HUES6 (cell line): ENCODE measurements around the gene KCNH6.

Source experiments
- H3K27ac ChIP-seq: 2 replicates; pipeline ENCODE4 v1.7.0; 2013; ENCODE audit warnings: low read depth, mild to moderate bottlenecking, low read length, inconsistent platforms
- H3K27me3 ChIP-seq: 2 replicates; pipeline ENCODE4 v1.6.1; 2013; ENCODE audit warnings: low read length; ENCODE audit not compliant: control insufficient read depth, insufficient read depth
- H3K36me3 ChIP-seq: 2 replicates; pipeline ENCODE4 v1.6.1; 2013; ENCODE audit warnings: low read length; ENCODE audit not compliant: control insufficient read depth, insufficient read depth
- H3K4me1 ChIP-seq: 2 replicates; pipeline ENCODE4 v1.6.1; 2013; ENCODE audit warnings: low read length; ENCODE audit not compliant: control insufficient read depth, insufficient read depth
- H3K4me3 ChIP-seq: 2 replicates; pipeline ENCODE4 v1.5.1; 2013; ENCODE audit warnings: low read depth, low read length
- H3K9ac ChIP-seq: one replicate; pipeline ENCODE4 v1.6.1; 2013; ENCODE audit warnings: mild to moderate bottlenecking, low read length
- H3K9me3 ChIP-seq: 2 replicates; pipeline ENCODE4 v1.6.1; 2013; ENCODE audit warnings: low read depth, low read length; ENCODE audit not compliant: control insufficient read depth, insufficient read depth

The KCNH6 gene

DNA sequence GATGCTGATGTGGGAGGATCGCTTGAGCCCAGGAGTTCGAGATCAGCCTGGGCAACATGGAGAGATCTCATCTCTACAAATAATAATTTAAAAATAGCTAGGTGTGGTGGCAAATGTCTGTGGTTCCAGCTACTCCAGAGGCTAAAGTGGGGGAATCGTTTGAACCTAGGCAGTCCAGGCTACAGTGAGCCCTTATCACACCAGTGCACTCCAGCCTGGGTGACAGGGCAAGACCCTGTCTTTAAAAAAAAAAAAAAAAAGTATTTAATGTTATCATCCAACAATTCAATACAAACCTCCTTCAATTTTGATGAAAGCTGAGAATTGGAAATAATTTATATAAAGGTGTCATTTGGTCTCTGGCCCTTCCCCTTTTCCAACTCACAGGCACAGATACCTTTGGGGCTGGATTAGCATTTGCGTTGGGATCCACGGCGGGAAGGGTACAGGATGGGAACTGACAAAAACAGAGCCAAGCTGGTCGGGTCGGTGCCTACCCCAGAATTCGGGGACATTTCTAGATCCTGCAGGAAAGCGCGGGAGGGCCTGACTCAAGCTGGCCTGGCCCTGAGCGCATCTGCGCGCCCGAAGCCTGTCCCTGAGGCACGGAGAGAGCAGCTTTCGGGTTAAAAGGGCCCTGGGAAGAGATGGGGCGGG lies 26.3 kb downstream of the KCNH6 start:
- Histone ChIP-seq H3K9ac (peak overlapping the region; percentile 78), H3K27ac (no peak overlapping the region), H3K27me3 (no peaks in the 10 kb centered on the region), H3K4me3 (peak overlapping the region; percentile 91), H3K9me3 (no peaks in the 10 kb centered on the region), H3K4me1 (peaks cover 11% of the 10 kb centered on the region), H3K36me3 (no peaks in the 10 kb centered on the region)

DNA sequence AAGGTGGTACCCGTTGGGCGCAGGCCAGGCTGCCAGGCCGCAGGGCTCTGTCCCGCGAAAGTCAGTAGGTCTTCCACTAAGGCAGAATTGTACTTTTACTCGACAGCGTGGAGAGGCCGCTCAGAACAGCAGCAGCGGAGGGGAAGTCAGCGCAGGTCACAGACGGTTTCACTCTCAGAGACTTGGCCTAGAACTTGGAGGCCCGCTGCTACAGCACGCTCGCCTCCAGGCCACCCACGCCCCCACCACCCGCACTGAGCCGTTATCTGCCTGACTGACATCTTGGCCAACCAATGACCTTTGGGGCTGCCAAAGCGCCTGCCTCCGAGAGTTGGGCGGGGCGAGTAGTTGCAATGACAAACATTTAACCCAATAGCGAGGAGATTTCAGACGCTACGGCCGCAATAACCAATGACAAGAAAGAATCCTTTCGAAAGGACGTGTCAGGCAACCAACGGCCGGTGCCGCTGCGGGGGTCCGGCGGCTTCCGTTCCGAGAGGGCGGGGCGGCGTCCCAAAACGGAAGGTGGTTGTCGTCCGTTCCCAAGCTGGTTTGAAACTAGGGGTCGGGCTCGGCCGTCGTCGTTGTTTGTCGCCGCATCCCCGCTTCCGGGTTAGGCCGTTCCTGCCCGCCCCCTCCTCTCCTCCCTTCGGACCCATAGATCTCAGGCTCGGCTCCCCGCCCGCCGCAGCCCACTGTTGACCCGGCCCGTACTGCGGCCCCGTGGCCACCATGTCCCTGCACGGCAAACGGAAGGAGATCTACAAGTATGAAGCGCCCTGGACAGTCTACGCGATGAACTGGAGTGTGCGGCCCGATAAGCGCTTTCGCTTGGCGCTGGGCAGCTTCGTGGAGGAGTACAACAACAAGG lies 27.0 kb downstream of the KCNH6 start, which contains the start of gene DCAF7:
TSS of gene DCAF7 (plus strand) at position 532 of the 871 bp plus-strand sequence. CDS start at position 733, 201 bp downstream.
- Histone ChIP-seq H3K9ac (peak within 1 kb of the TSS; percentile 83), H3K27me3 (no peaks in the 10 kb centered on the region), H3K36me3 (no peaks in the 10 kb centered on the region), H3K4me3 (peak within 1 kb of the TSS; percentile 91), H3K27ac (peak within 1 kb of the TSS; percentile 35; the same call in 1 of the 2 replicates), H3K4me1 (peaks cover 8% of the 10 kb centered on the region), H3K9me3 (no peaks in the 10 kb centered on the region)

DNA sequence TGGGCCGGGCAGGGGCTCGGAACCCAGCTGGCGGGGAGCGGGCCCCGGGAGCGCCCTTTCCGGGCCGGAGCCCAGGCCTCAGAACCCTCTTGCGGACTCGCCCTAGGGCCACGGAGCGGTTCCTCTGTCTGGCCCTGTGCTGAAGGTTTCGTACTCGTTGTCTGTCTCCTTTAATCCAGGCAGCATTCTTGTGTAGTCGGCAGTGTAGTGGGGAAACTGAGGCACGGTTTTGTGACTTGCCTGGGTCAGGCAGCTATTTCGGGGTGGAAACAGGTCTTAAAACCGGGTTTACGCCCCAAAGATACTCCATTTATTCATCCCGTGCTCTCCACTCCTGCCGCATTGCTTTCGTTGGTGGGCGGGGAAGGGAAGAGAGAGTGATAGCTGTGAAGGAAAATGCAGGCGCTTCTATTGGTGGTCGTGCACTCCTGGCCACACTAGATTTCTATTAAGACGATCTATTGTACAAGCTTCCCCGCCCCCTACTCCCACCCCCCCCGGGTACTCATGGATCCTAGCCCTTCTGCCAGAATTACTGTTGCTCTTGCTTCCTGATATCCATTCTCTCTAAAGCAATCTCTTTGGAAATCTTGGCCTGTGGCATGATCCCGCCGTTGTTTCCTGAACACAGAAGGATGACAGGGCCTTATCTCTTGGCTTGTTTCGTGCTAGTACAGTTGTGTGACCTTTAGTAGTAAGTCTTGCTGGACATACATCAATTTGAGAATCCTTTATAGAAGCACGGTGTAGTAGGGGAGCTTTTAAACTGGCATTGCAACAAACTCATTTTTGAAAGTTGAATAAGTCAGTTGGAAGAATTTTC lies 27.9 kb downstream of the KCNH6 start:
- Histone ChIP-seq H3K27ac (peak overlapping the region; percentile 35; the same call in 1 of the 2 replicates), H3K27me3 (no peaks in the 10 kb centered on the region), H3K9ac (peak overlapping the region; percentile 83), H3K9me3 (no peaks in the 10 kb centered on the region), H3K4me1 (peaks cover 8% of the 10 kb centered on the region), H3K36me3 (peaks cover 2% of the 10 kb centered on the region; the same call in 1 of the 2 replicates), H3K4me3 (peak overlapping the region; percentile 91)

DNA sequence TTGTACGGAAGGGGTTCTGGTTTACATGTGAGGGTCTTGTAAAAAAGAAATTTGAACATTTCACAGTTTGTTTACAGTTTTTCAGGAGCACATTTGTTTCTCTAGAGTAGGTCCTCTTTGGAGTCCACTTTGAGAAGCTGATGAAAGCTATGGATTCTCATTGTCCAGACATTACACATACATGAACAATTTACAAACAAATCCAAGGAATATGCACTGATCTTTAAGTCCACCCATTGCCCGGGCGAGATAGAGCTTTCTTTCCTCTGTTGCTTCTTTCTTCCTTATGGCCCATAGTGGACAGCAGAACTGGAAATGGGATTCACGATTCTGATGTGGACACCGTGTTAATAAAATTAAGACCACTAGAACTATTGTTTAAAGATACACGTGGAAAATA lies 29.1 kb downstream of the KCNH6 start:
- Histone ChIP-seq H3K9me3 (peaks cover 6% of the 10 kb centered on the region; the same call in 1 of the 2 replicates), H3K27ac (no peak overlapping the region), H3K27me3 (no peaks in the 10 kb centered on the region), H3K4me3 (peak overlapping the region; percentile 91), H3K9ac (no peak overlapping the region), H3K36me3 (peaks cover 3% of the 10 kb centered on the region; the same call in 1 of the 2 replicates), H3K4me1 (peaks cover 8% of the 10 kb centered on the region)

DNA sequence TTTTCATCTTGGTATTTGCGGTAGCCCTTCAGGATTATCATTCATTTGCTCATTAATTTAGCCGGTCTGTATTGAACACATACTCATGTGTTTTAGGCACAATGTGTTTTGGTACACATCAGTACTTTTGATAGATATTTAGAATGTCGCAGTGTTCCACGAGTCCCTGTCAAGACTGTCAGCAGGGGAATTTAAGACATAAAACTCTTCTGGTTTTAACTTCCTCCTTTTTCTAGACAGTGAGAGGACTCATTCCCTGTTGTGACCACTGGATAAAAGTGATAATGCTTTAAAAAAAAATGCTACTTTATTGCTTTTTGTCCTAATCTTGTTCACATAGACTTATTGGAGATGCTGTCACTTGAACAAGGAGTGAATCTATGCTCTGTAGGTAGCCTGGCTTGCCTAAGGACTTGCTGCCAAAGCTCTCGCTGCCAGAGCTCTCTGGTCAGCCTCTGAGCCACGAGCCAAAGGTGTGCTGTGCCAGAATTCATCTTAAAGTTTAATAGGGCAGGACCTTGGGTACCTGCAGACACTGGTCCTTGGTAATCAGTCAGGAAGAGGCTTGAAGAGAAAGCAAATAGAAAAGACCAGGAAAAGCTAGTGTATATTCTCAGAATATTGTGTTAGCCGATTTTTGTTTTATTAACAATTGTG lies 32.5 kb downstream of the KCNH6 start:
- peaks cover 7% of the 10 kb centered on the region; the same call in 1 of the 2 replicates for H3K36me3 ChIP-seq
- no peak overlapping the region for H3K4me3 ChIP-seq
- H3K9ac ChIP-seq, result no peak overlapping the region
- peaks cover 8% of the 10 kb centered on the region for H3K4me1 ChIP-seq
- H3K9me3 ChIP-seq, result peaks cover 6% of the 10 kb centered on the region; the same call in 1 of the 2 replicates
- no peaks in the 10 kb centered on the region for H3K27me3 ChIP-seq
- H3K27ac ChIP-seq, result no peak overlapping the region

DNA sequence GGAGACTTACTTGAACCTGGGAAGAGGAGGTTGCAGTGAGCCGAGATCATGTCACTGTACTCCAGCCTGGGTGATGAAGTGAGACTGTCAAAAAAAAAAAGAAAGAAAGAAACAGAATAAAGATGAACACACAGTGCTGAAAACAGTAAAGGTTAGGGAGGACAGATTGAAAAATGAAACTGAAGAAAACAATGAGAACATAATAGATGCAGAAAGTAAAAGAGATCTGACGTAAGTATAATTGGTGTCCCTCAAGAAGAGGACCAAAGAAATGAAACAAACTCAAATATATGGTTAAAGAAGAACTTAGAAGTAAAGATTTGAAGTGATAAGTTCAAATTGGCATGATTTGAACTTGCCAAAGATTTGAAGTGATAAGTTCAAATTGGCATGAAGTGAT lies 34.3 kb downstream of the KCNH6 start:
- Histone ChIP-seq H3K27ac (no peak overlapping the region), H3K9ac (no peak overlapping the region), H3K9me3 (peaks cover 6% of the 10 kb centered on the region; the same call in 1 of the 2 replicates), H3K27me3 (no peaks in the 10 kb centered on the region), H3K36me3 (peaks cover 7% of the 10 kb centered on the region; the same call in 1 of the 2 replicates), H3K4me1 (peaks cover 4% of the 10 kb centered on the region), H3K4me3 (no peak overlapping the region)

DNA sequence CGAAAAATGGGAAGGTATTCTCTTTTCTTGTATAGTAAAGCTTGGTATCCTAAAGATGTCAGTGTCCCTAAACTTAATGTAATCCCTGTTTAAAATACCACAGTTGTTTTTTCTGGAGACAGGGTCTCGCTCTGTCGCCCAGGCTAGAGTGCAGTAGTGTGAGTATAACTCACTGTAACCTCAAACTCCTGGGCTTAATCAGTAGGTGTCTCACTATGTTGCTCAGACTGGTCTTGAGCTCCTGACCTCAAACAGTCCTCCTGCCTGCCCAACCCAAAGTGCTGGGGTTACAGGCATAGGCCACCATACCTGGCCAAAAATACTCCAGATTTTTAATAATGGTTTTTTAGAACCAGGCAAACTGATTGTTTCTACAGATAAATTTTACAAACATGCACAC lies 35.3 kb downstream of the KCNH6 start:
- Histone ChIP-seq H3K9me3 (peaks cover 6% of the 10 kb centered on the region; the same call in 1 of the 2 replicates), H3K4me1 (no peaks in the 10 kb centered on the region), H3K27ac (no peak overlapping the region), H3K27me3 (no peaks in the 10 kb centered on the region), H3K36me3 (peaks cover 7% of the 10 kb centered on the region; the same call in 1 of the 2 replicates), H3K9ac (no peak overlapping the region), H3K4me3 (no peak overlapping the region)

DNA sequence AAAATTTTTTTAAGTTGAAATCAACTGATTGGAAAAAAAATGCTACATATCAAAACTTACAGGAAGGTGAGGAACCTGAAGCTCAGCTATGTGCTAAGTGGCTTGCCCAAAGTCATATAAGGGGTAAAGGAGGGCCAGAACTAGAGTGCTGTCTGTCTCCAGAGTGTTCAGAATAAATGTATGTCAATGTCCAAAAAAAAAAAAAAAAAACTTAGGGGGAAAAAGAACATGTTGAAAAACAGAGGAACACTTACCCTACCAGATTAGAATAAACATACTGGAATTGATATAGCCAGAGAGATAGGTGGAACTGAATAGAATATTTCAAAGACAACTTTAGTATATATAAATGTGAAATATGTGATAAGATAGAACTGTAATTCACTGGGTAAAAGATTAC lies 38.7 kb downstream of the KCNH6 start:
- Histone ChIP-seq H3K4me3 (no peak overlapping the region), H3K27me3 (no peaks in the 10 kb centered on the region), H3K27ac (no peak overlapping the region), H3K9ac (no peak overlapping the region), H3K9me3 (peaks cover 4% of the 10 kb centered on the region; the same call in 1 of the 2 replicates), H3K36me3 (0 out of 2 replicates have a peak, but pooled peaks cover 4% of the 10 kb centered on the region), H3K4me1 (no peaks in the 10 kb centered on the region)

DNA sequence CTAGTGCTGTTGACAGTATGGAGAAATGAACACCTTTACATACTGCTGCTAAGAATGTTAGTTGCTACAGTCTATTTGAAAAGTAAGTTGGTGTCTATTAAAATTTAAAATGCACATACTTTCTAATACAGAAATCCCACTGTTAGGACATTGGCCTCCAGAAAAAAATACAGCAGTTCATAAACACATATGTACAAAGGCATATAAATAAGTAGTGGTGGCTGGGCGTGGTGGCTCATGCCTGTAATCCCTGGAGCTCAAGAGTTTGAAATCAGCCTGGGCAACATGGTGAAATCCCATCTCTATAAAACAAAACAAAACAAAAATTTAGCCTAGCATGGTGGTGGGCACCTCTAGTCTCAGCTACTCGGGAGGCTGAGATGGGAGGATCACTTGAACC lies 40.2 kb downstream of the KCNH6 start:
- H3K27me3 ChIP-seq, result no peaks in the 10 kb centered on the region
- H3K4me3 ChIP-seq, result no peak overlapping the region
- H3K4me1 ChIP-seq, result no peaks in the 10 kb centered on the region
- H3K9me3 ChIP-seq, result no peaks in the 10 kb centered on the region
- H3K9ac ChIP-seq, result no peak overlapping the region
- H3K36me3 ChIP-seq, result no peaks in the 10 kb centered on the region
- H3K27ac ChIP-seq, result no peak overlapping the region

DNA sequence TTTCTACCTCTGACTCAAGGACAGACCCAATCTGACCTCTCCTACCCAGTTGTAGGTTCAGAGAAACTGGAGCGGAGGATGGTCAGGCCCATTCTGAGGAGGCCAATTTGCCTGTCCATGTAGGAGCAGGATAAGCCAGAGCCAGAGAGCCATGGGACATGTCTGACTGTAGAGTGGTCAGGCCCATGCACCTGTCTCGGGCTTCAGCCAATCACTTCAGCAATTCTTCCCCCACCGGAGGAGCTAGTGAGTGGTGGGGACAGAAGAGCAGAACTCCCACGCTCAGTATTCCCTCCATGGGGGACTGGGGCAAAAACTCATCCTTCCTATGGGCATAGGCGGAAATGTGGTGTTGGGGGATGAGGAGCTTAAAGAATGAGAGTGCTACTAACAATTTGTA lies 41.4 kb downstream of the KCNH6 start:
- no peaks in the 10 kb centered on the region for H3K4me1 ChIP-seq
- no peak overlapping the region for H3K4me3 ChIP-seq
- H3K9me3 ChIP-seq, result no peaks in the 10 kb centered on the region
- no peak overlapping the region for H3K9ac ChIP-seq
- H3K27ac ChIP-seq, result no peak overlapping the region
- H3K27me3 ChIP-seq, result no peaks in the 10 kb centered on the region
- H3K36me3 ChIP-seq, result no peaks in the 10 kb centered on the region
